Measurements from ENCODE around the gene CIZ1. TPM values are rescaled to one million over a fixed set of nuclear protein-coding genes. Genes with fewer than 3 reads are reported as not detected.
A peak's percentile ranks its signal among the peaks of the same experiment; 100 is the strongest.

Gene CIZ1
- total and polyA plus RNA-seq, 8 donors, result 56.5 to 87.9 (median 77.4) TPM

- peak in 2 of 6 donors; percentile 40 to 63 for DNase-seq
- WGBS, 2 donors, result 32 to 46% methylated on average over 12 of the region's 12 CpGs
These were observed 20.0 kb upstream of the CIZ1 start for GRCh38 chr9:128211186-128211980.

GRCh38 chr9:128208946-128209669 is 17.7 kb upstream of the CIZ1 start:
- Histone ChIP-seq H3K4me1 (peaks cover 0 to 26% (median 4%) of the 10 kb centered on the region in 3 donors), H3K27ac (no peak overlapping the region), H3K27me3 (no peaks in the 10 kb centered on the region), H3K9me3 (no peaks in the 10 kb centered on the region), H3K4me3 (no peak overlapping the region), H3K36me3 (no peaks in the 10 kb centered on the region)
- 78 to 79% methylated on average over 15 of the region's 15 CpGs for WGBS, 2 donors
- ATAC-seq (no peak), FAIRE-seq (no peak), DNase-seq (peak in 2 of 6 donors; percentile 23 to 51)
- TF ChIP-seq CTCF (IDR thresholded peaks at IDR 0.05), result no peak
- intact Hi-C loops (cut with DNase I), result no loop called here

More at GRCh38 chr9:128211186-128211980, 20.0 kb upstream of the CIZ1 start:
- peak; percentile 35 to 77 (median 62) for ATAC-seq
- no peaks in the 10 kb centered on the region for H3K36me3 ChIP-seq
- H3K4me1 ChIP-seq, result peaks cover 13 to 30% (median 16%) of the 10 kb centered on the region in 3 donors
- H3K27ac ChIP-seq, result peak overlapping the region in 2 of 4 donors; percentile 60 to 64
- H3K9me3 ChIP-seq, result no peaks in the 10 kb centered on the region
- intact Hi-C loops (cut with DNase I), result no loop called here
- TF ChIP-seq CTCF (IDR thresholded peaks at IDR 0.05), result no peak
- H3K4me3 ChIP-seq, result no peak overlapping the region
- no peak for FAIRE-seq
- no peaks in the 10 kb centered on the region for H3K27me3 ChIP-seq

- H3K9me3 ChIP-seq, result no peaks in the 10 kb centered on the region
- DNase-seq (peak in 1 of 6 donors; percentile 9), FAIRE-seq (no peak), ATAC-seq (no peak)
- intact Hi-C loops (cut with DNase I), result no loop called here
- H3K4me3 ChIP-seq, result no peak overlapping the region
- WGBS, 2 donors, result 89 to 92% methylated on average over 7 of the region's 7 CpGs
- no peak overlapping the region for H3K27ac ChIP-seq
- H3K4me1 ChIP-seq, result peaks cover 0 to 25% (median 0%) of the 10 kb centered on the region in 3 donors
- H3K36me3 ChIP-seq, result no peaks in the 10 kb centered on the region
- no peak for TF ChIP-seq CTCF (IDR thresholded peaks at IDR 0.05)
- H3K27me3 ChIP-seq, result no peaks in the 10 kb centered on the region
These were observed 17.0 kb upstream of the CIZ1 start for GRCh38 chr9:128208386-128208785.

- no peak for TF ChIP-seq CTCF (IDR thresholded peaks at IDR 0.05)
These were observed 15.8 kb upstream of the CIZ1 start for GRCh38 chr9:128206916-128207910.

More at GRCh38 chr9:128206916-128207910, 15.8 kb upstream of the CIZ1 start:
- Histone ChIP-seq H3K36me3 (no peaks in the 10 kb centered on the region), H3K27ac (no peak overlapping the region), H3K4me3 (no peak overlapping the region), H3K27me3 (no peaks in the 10 kb centered on the region), H3K4me1 (peaks cover 0 to 22% (median 0%) of the 10 kb centered on the region in 3 donors), H3K9me3 (no peaks in the 10 kb centered on the region)
- WGBS, 2 donors, result 80 to 88% methylated on average over 15 of the region's 15 CpGs
- ATAC-seq (no peak), FAIRE-seq (no peak), DNase-seq (peak in 1 of 6 donors; percentile 14)
- intact Hi-C loops (cut with DNase I), result no loop called here

All from pancreas (tissue), 10 donors.